Ishikawa (cell line): ENCODE data around the gene NECAB2.

ENCODE experiments used
- REST ChIP-seq: IDR thresholded peaks from 2 replicates; pipeline ENCODE4 v1.6.1; 2012; ENCODE audit warnings: low read depth, mild to moderate bottlenecking
- TCF12 ChIP-seq: IDR thresholded peaks from 2 replicates; pipeline ENCODE4 v1.6.1; 2012; ENCODE audit warnings: low read depth

- TF ChIP-seq TCF12 (no peak), REST (no peak)
Measured at GRCh38 chr16:83963277-83964119, 4.5 kb upstream of the NECAB2 start.
